GM18951 (cell line): Measurements from ENCODE around the gene MRPL36.
A peak's percentile ranks its signal among the peaks of the same experiment; 100 is the strongest.
"Not testable (repeated sequence)": the region's sequence is repeated elsewhere in the genome, so short reads cannot be mapped to it uniquely, and the experiment has no call there.

Experiments used
- POLR2A ChIP-seq: IDR thresholded peaks from 4 replicates; pipeline ENCODE4 v1.6.1; 2011; ENCODE audit warnings: mild to moderate bottlenecking; ENCODE audit not compliant: insufficient read length, insufficient read depth; ENCODE audit errors: extremely low read depth
- in situ Hi-C: fragments of 300-500 bp; cut with MboI; formaldehyde crosslinking; loops from one replicate; pipeline ENCODE4 v1.12.0; 2022; ENCODE audit warnings: low sequenced_read_pairs, mixed read lengths, inconsistent platforms; ENCODE audit not compliant: unreplicated experiment

The MRPL36 gene

DNA sequence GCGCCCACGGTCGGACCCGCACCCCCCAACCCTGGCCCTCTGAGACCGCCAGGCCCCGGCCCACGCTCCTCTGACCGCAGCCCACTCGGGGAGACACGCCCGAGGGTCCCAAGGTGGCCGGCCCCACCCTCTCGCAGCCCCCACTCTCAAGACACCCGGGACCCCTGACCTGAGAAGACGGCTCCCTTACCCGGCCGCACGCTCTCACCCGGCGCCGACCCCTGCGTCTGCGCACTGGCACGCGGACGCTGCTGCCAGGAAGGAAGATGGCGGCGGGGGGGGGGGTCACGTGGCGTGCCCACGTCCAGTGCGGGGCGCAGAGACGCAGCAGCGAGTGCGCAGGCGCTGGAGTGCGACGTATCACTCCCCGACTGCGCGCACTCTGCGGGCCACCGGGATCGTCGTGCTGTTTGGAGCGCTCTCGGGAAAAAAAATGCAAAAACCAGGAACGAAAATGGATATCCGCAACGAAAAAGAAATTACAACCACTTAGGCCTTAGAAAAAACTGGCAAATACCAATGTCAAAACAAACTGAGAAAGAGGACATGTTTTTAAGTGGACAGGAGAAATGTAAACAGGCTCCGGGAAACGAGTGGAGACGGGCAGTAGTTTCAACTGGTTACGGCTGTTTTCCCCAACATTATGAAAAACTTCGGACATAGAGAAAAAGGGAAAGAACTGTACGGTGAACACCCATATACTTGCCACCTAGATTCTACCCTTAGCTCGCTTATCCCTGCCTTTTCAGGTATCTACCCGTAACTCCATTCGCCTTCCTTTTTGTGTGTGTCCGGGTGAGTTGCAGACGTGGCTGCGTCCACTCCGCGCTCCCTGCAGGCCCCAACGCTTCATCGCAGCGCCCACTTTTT, at the start of gene MRPL36:
Gene MRPL36, minus strand, starts transcription at position 236 of the 870 bp plus-strand sequence. CDS start 902 bp downstream, outside the sequence.
- in situ Hi-C loops: no loop called here

DNA sequence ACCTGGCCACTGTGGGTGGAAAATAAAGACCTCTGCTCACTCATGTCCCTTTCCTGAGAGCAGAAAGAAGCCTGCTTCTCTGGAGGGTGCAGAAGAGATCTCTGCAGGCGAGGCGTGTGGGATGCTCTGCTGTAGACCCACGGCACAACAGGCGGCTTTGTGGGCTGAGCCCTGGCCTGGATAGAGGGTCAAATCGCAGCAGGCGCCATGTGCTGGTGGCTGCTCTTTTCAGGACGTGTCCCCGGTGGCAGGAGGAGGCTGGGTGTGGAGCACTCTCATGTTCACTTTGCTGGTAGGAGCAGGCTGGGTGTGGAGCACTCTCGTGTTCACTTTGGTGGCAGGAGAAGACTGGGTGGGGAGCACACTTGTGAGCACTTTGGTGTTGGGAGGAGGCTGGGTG, 48.0 kb upstream of the MRPL36 start:
- no peak for TF ChIP-seq POLR2A
- in situ Hi-C loops: no loop called here

More for the DNA sequence above, at the start of gene MRPL36:
- TF ChIP-seq POLR2A: peak; percentile 75

- no peak for TF ChIP-seq POLR2A
- in situ Hi-C loops: no loop called here
Measured at GRCh38 chr5:1847056-1847455, 47.4 kb upstream of the MRPL36 start.

DNA sequence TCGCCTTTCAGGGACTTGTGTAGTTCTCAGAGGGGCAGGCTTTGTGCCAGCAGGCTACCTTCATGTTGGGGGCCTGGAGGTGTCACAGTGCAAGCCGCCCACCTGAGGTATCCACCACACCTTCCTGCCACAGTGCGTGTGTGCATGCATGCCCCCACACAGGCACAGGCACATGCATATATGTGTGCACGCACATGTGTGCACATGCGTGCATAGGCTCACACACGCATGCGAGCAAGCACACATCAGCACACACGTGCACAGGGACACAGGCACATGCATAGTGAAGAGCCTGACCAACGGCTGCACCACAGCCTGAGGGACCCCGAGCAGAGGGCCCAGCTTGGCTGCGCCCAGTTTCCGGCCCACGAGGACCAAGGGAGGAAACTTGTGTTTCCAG, 46.9 kb upstream of the MRPL36 start:
- no peak for TF ChIP-seq POLR2A
- in situ Hi-C loops: no loop called here

DNA sequence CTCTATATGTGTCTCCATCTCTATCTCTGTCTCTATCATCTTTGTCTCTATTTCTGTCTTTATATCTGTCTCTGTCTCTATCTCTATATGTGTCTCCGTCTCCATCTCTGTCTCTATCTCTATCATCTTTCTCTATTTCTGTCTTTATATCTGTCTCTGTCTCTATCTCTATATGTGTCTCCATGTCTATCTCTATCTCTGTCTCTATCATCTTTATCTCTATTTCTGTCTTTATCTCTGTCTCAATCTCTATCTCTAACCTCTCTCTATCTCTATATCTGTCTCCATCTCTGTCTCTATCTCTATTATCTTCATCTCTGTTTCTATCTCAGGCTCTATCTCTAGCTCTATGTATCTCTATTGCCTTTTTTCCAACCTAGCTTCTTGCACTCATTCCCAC, 46.1 kb upstream of the MRPL36 start:
- in situ Hi-C loops: no loop called here
- TF ChIP-seq POLR2A: no peak

- no peak for TF ChIP-seq POLR2A
Measured at GRCh38 chr5:1844708-1845436, 45.2 kb upstream of the MRPL36 start.

DNA sequence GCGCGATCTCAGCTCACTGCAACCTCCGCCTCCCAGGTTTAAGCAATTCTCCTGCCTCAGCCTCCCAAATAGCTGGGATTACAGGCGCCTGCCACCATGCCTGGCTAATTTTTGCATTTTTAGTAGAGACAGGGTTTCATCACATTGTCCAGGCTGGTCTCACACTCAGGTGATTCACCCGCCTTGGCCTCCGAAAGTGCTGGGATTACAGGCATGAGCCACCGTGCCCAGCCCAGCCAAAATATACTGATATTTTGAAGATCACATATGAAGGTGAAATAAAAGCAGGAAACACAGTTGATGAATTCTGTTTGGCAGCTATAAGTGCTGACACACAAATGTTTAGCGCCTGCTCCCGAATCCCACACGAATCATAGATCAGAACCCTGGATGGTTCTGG, 44.1 kb upstream of the MRPL36 start:
- in situ Hi-C loops: not testable (repeated sequence)

More at GRCh38 chr5:1844708-1845436, 45.2 kb upstream of the MRPL36 start:
- in situ Hi-C loops: no loop called here

- TF ChIP-seq POLR2A: no peak
- in situ Hi-C loops: no loop called here
Measured at GRCh38 chr5:1842004-1842819, 42.6 kb upstream of the MRPL36 start.

DNA sequence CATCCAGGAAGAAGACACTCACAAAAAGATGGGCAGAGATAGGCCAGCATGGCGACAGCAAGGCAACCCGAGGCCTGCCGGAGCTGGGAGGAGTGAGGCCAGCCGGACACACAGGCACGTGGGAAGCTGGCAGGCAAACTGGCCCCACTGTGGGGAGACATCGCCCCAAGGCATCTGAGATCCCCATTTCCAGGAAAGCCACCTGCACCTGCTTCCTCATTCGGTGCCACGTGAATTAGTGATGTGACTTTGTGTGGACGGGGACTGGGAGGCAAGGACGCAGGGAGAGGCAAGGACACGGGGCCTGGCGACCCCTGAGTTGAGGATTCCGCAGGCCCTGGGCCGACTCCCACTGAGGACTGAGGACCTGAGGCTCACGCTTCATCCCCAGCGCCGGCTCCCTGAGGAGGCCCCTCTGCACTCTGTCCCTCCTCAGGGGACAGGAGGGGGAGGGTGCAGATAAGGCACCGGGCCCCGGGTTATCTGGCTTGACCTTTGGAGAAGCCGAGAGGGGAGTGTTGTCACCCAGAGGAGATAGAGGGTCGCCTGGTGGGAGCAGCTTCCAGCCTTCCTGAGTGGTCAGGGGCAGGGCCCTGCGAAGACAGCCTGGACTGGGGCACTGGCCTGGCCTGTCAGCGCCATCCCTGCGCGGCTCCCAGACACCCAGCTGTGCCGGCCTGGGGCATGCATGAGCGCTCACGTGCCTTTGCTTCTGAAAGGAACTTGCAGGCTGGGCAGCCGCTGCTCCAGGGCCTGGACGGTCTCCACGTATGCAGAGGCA, 41.3 kb upstream of the MRPL36 start:
- in situ Hi-C loops: no loop called here
- no peak for TF ChIP-seq POLR2A

DNA sequence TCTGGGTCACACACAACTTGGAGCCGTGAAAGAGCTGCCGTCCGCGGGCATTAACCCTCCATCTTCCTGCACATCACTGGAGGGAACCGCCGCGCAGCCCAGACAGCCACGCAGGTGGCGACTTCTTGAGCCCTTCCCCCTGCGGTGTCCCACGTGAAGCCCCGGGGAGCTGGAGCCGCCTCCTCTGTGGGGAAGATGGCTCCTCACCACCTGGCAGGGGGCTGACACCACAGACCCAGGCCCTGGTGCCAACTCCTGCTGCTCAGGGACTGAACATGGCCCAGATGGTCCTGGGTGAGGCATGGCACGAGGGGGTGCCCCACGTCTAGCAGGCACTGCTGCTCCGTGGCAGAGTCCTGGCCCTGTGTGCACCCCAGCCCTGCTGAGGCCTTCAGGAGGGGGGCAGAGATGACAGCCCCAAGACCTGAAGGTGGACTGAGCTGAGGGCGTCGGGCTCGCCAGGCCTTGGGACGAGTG, 40.5 kb upstream of the MRPL36 start:
- TF ChIP-seq POLR2A: no peak
- in situ Hi-C loops: no loop called here

DNA sequence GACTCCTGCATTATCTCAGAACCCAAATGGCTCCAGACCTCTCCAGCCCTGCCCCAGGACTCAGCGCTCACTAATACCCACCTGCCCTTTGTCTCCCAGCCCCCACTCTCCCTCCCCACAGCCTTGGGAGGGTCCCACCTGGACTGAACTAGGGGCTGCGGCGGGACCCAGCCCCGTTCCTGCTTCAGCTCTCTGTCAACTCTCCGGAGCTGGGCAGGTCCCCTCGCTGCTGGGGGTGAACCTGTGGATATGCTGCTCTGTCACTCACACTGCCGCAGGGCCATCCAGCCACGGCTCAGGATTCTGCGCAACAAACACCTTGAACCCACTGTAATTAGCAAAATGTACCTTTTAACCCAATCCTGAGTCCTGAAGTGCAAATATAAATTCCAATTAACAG, 38.4 kb upstream of the MRPL36 start:
- in situ Hi-C loops: no loop called here
- TF ChIP-seq POLR2A: no peak
